Measurements from ENCODE around the gene SSBP1. TPM values are rescaled to one million over a fixed set of nuclear protein-coding genes. Genes with fewer than 3 reads are reported as not detected.
A peak's percentile ranks its signal among the peaks of the same experiment; 100 is the strongest.

SSBP1 gene
- total and polyA plus RNA-seq, 11 donors: 95.5 to 268 (median 104) TPM

GRCh38 chr7:141709318-141709717 lies 28.8 kb upstream of the SSBP1 start:
- Histone ChIP-seq H3K27me3 (no peaks in the 10 kb centered on the region), H3K4me1 (no peaks in the 10 kb centered on the region), H3K27ac (no peak overlapping the region), H3K36me3 (peaks cover 0 to 5% (median 0%) of the 10 kb centered on the region in 9 donors), H3K4me3 (no peak overlapping the region), H3K9me3 (no peaks in the 10 kb centered on the region)
- intact Hi-C loops (cut with DNase I): no loop called here
- WGBS, 4 donors: 87 to 89% (median 88%) methylated on average over 2 of the region's 2 CpGs
- no peak for DNase-seq
- TF ChIP-seq POLR2A (IDR thresholded peaks at IDR 0.05) (no peak), CTCF (IDR thresholded peaks at IDR 0.05) (no peak)
- no peak for ATAC-seq

- no peaks in the 10 kb centered on the region for H3K9me3 ChIP-seq
- ATAC-seq (no peak), DNase-seq (no peak)
- no peaks in the 10 kb centered on the region for H3K27me3 ChIP-seq
- H3K4me1 ChIP-seq: no peaks in the 10 kb centered on the region
- intact Hi-C loops (cut with DNase I): no loop called here
- no peak overlapping the region for H3K27ac ChIP-seq
- TF ChIP-seq CTCF (IDR thresholded peaks at IDR 0.05): no peak
- no peak for TF ChIP-seq POLR2A (IDR thresholded peaks at IDR 0.05)
- no peak overlapping the region for H3K4me3 ChIP-seq
- 91 to 97% (median 94%) methylated on average over 4 of the region's 4 CpGs for WGBS, 4 donors
- H3K36me3 ChIP-seq: peaks cover 0 to 6% (median 0%) of the 10 kb centered on the region in 9 donors
These were observed 28.4 kb upstream of the SSBP1 start for GRCh38 chr7:141709749-141710148.

- no peak overlapping the region for H3K27ac ChIP-seq
These were observed 27.9 kb upstream of the SSBP1 start for GRCh38 chr7:141710301-141710700.

GRCh38 chr7:141712603-141713255 lies 25.4 kb upstream of the SSBP1 start:
- ATAC-seq (no peak), DNase-seq (no peak)
- no peak overlapping the region for H3K4me3 ChIP-seq
- H3K27ac ChIP-seq: no peak overlapping the region
- H3K9me3 ChIP-seq: no peaks in the 10 kb centered on the region
- no peaks in the 10 kb centered on the region for H3K27me3 ChIP-seq
- 79 to 88% (median 84%) methylated on average over 5 of the region's 5 CpGs for WGBS, 4 donors
- H3K4me1 ChIP-seq: no peaks in the 10 kb centered on the region
- peaks cover 0 to 6% (median 0%) of the 10 kb centered on the region in 9 donors for H3K36me3 ChIP-seq
- intact Hi-C loops (cut with DNase I): no loop called here
- TF ChIP-seq CTCF (IDR thresholded peaks at IDR 0.05): no peak
- no peak for TF ChIP-seq POLR2A (IDR thresholded peaks at IDR 0.05)

More at GRCh38 chr7:141710301-141710700, 27.9 kb upstream of the SSBP1 start:
- DNase-seq: no peak
- WGBS, 4 donors: 42 to 64% (median 50%) methylated on average over 1 of the region's 1 CpG
- TF ChIP-seq CTCF (IDR thresholded peaks at IDR 0.05): peak in 1 of 12 donors; percentile 7
- no peak for TF ChIP-seq POLR2A (IDR thresholded peaks at IDR 0.05)
- peaks cover 0 to 6% (median 0%) of the 10 kb centered on the region in 9 donors for H3K36me3 ChIP-seq
- H3K4me1 ChIP-seq: no peaks in the 10 kb centered on the region
- H3K4me3 ChIP-seq: no peak overlapping the region
- intact Hi-C loops (cut with DNase I): no loop called here
- ATAC-seq: no peak
- no peaks in the 10 kb centered on the region for H3K27me3 ChIP-seq
- no peaks in the 10 kb centered on the region for H3K9me3 ChIP-seq

Measured in heart left ventricle (tissue), 16 donors.